ENCODE data around the gene MAP3K9.

DNA sequence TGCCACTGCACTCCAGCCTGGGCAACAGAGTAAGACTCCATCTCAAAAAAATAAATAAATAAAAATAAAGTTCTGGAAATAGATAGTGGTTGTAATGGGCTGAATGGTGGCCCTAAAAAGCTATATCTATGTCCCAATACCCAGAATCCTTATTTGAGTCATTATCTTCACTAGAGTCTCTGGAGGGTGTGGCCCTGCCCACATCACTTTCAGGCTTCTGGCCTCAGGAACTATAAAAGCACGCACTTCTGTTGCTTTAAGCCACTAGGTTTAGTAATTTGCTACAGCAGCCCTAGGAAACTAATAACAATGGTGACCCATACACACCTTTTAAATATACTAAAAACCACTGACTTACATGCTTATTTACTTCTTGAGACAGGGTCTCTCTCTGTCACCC is 49.9 kb downstream of the MAP3K9 start:
- TF ChIP-seq, protein P1, sequence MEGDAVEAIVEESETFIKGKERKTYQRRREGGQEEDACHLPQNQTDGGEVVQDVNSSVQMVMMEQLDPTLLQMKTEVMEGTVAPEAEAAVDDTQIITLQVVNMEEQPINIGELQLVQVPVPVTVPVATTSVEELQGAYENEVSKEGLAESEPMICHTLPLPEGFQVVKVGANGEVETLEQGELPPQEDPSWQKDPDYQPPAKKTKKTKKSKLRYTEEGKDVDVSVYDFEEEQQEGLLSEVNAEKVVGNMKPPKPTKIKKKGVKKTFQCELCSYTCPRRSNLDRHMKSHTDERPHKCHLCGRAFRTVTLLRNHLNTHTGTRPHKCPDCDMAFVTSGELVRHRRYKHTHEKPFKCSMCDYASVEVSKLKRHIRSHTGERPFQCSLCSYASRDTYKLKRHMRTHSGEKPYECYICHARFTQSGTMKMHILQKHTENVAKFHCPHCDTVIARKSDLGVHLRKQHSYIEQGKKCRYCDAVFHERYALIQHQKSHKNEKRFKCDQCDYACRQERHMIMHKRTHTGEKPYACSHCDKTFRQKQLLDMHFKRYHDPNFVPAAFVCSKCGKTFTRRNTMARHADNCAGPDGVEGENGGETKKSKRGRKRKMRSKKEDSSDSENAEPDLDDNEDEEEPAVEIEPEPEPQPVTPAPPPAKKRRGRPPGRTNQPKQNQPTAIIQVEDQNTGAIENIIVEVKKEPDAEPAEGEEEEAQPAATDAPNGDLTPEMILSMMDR (IDR thresholded peaks at IDR 0.05) = no peak
- no peak for TF ChIP-seq POLR2A (IDR thresholded peaks at IDR 0.05)
